OCI-LY1 (cell line): ENCODE data around the gene FAM20C.

ENCODE experiments used
- CTCF ChIP-seq: fragments of 200-600 bp; sonication (generic), shearing (Covaris generic); IDR thresholded peaks from 2 replicates; pipeline ENCODE4 v1.5.1; 2017; ENCODE audit warnings: mild to moderate bottlenecking, antibody characterized with exemption, low read length, moderate library complexity, mixed read lengths
- EZH2 ChIP-seq: fragments of 200-600 bp; sonication (generic), shearing (Covaris generic); IDR thresholded peaks from 2 replicates; pipeline ENCODE4 v1.8.0; 2017; ENCODE audit warnings: borderline replicate concordance, mixed run types, mild to moderate bottlenecking, antibody characterized with exemption, low read length, moderate library complexity, mixed read lengths

- TF ChIP-seq CTCF (no peak), EZH2 (no peak)
Measured at GRCh38 chr7:261341-262250, 69.2 kb downstream of the FAM20C start.
